ENCODE results near the gene MORN2.

- TF ChIP-seq CTCF (conservative IDR thresholded peaks at IDR 0.05; ENCODE audit: low read depth, low read length) = no peak
- TF ChIP-seq USF2 (IDR thresholded peaks at IDR 0.05; ENCODE audit: low read depth, low read length) = no peak
- no peak for TF ChIP-seq MXI1 (IDR thresholded peaks at IDR 0.05; ENCODE audit: borderline replicate concordance, low read depth, low read length)
- no peak for TF ChIP-seq FOS (IDR thresholded peaks at IDR 0.05; ENCODE audit: low read depth, low read length)
- no peak for TF ChIP-seq POLR2A (IDR thresholded peaks at IDR 0.05; ENCODE audit: low read depth, low read length)
- no peak for TF ChIP-seq MAZ (IDR thresholded peaks at IDR 0.05; ENCODE audit: borderline replicate concordance, low read depth, low read length)
- TF ChIP-seq BHLHE40 (IDR thresholded peaks at IDR 0.05; ENCODE audit: low read depth, low read length) = no peak
- no peak for TF ChIP-seq RFX5 (IDR thresholded peaks at IDR 0.05; ENCODE audit: low read depth, low read length)
- no peak for TF ChIP-seq CHD1 (IDR thresholded peaks at IDR 0.05; ENCODE audit: low read depth, low read length)
- TF ChIP-seq MAFK (IDR thresholded peaks at IDR 0.05; ENCODE audit: low read depth, low read length) = no peak
These were observed 54.8 kb downstream of the MORN2 start for GRCh38 chr2:38930600-38930999.

Data from IMR-90 (cell line).